ENCODE measurements around the gene TRIM17.

GRCh38 chr1:228358039-228358763 is 58.5 kb downstream of the TRIM17 start:
- TF ChIP-seq POLR2AphosphoS5 (IDR thresholded peaks at IDR 0.05; ENCODE audit: low read depth, low read length) (no peak), TAF1 (IDR thresholded peaks at IDR 0.05; ENCODE audit: low read depth, low read length) (no peak), POLR2A (IDR thresholded peaks at IDR 0.05; ENCODE audit: low read depth, low read length) (no peak), PAX5 (IDR thresholded peaks at IDR 0.05; ENCODE audit: insufficient read depth, low read length, severe bottlenecking) (no peak), POU2F2 (IDR thresholded peaks at IDR 0.05; ENCODE audit: low read depth, low read length) (no peak), SPI1 (IDR thresholded peaks at IDR 0.05; ENCODE audit: low read depth, low read length) (no peak)

Measured in GM12891 (cell line).